ENCODE data around the gene SUSD1. TPM values are rescaled to one million over a fixed set of nuclear protein-coding genes. Genes with fewer than 3 reads are reported as not detected.

SUSD1 gene
- total RNA-seq, 1 donor from 2014 or later: 19.9 TPM

- Mint-ChIP-seq H3K36me3 (ENCODE audit: unreplicated experiment) (no peaks in the 10 kb centered on the region), H3K9me3 (ENCODE audit: unreplicated experiment) (no peaks in the 10 kb centered on the region), H3K27me3 (ENCODE audit: unreplicated experiment) (no peaks in the 10 kb centered on the region), H3K4me3 (ENCODE audit: unreplicated experiment) (no peak overlapping the region), H3K27ac (ENCODE audit: unreplicated experiment) (no peak overlapping the region), H3K4me1 (ENCODE audit: low read depth, unreplicated experiment) (no peaks in the 10 kb centered on the region)
- no peak for DNase-seq
- TF ChIP-seq, protein P1, sequence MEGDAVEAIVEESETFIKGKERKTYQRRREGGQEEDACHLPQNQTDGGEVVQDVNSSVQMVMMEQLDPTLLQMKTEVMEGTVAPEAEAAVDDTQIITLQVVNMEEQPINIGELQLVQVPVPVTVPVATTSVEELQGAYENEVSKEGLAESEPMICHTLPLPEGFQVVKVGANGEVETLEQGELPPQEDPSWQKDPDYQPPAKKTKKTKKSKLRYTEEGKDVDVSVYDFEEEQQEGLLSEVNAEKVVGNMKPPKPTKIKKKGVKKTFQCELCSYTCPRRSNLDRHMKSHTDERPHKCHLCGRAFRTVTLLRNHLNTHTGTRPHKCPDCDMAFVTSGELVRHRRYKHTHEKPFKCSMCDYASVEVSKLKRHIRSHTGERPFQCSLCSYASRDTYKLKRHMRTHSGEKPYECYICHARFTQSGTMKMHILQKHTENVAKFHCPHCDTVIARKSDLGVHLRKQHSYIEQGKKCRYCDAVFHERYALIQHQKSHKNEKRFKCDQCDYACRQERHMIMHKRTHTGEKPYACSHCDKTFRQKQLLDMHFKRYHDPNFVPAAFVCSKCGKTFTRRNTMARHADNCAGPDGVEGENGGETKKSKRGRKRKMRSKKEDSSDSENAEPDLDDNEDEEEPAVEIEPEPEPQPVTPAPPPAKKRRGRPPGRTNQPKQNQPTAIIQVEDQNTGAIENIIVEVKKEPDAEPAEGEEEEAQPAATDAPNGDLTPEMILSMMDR (IDR thresholded peaks at IDR 0.05; ENCODE audit: partially characterized antibody, unreplicated experiment): no peak
Observed at GRCh38 chr9:112110094-112110776, 64.9 kb downstream of the SUSD1 start.

GRCh38 chr9:112104901-112105300 lies 70.2 kb downstream of the SUSD1 start:
- DNase-seq: no peak
- TF ChIP-seq, protein P1 (IDR thresholded peaks at IDR 0.05; ENCODE audit: partially characterized antibody, unreplicated experiment): no peak
- peaks cover 3% of the 10 kb centered on the region for H3K4me1 Mint-ChIP-seq (ENCODE audit: low read depth, unreplicated experiment)
- no peaks in the 10 kb centered on the region for H3K27me3 Mint-ChIP-seq (ENCODE audit: unreplicated experiment)
- no peaks in the 10 kb centered on the region for H3K36me3 Mint-ChIP-seq (ENCODE audit: unreplicated experiment)
- no peaks in the 10 kb centered on the region for H3K9me3 Mint-ChIP-seq (ENCODE audit: unreplicated experiment)
- H3K27ac Mint-ChIP-seq (ENCODE audit: unreplicated experiment): no peak overlapping the region
- no peak overlapping the region for H3K4me3 Mint-ChIP-seq (ENCODE audit: unreplicated experiment)

GRCh38 chr9:112104401-112104800 lies 70.7 kb downstream of the SUSD1 start:
- H3K9me3 Mint-ChIP-seq (ENCODE audit: unreplicated experiment): no peaks in the 10 kb centered on the region
- TF ChIP-seq, protein P1 (IDR thresholded peaks at IDR 0.05; ENCODE audit: partially characterized antibody, unreplicated experiment): no peak
- H3K4me3 Mint-ChIP-seq (ENCODE audit: unreplicated experiment): no peak overlapping the region
- H3K27ac Mint-ChIP-seq (ENCODE audit: unreplicated experiment): no peak overlapping the region
- no peak for DNase-seq
- peaks cover 3% of the 10 kb centered on the region for H3K4me1 Mint-ChIP-seq (ENCODE audit: low read depth, unreplicated experiment)
- no peaks in the 10 kb centered on the region for H3K27me3 Mint-ChIP-seq (ENCODE audit: unreplicated experiment)
- H3K36me3 Mint-ChIP-seq (ENCODE audit: unreplicated experiment): no peaks in the 10 kb centered on the region

DNA sequence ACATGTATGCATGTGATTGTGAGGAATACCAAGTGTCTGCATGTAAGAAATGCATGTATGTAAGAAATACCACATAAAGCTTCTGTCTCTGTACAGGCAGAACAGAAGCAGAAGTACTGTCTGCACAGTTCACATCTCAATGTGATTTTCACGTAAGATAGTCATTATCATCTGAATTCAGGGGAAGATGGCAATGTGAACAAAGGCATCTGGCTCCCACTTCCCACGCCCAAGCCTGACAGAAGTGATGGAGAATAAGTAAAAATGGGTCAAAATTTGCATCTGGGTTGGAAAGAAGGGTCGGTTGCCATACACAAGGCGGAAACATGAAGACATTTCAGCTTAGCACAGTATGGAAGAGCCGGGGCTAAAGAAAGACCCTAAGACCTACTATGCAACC lies 71.7 kb downstream of the SUSD1 start:
- TF ChIP-seq, protein P1 (IDR thresholded peaks at IDR 0.05; ENCODE audit: partially characterized antibody, unreplicated experiment): no peak
- H3K4me1 Mint-ChIP-seq (ENCODE audit: low read depth, unreplicated experiment): peaks cover 3% of the 10 kb centered on the region
- no peak for DNase-seq
- no peaks in the 10 kb centered on the region for H3K9me3 Mint-ChIP-seq (ENCODE audit: unreplicated experiment)
- H3K27ac Mint-ChIP-seq (ENCODE audit: unreplicated experiment): no peak overlapping the region
- H3K36me3 Mint-ChIP-seq (ENCODE audit: unreplicated experiment): no peaks in the 10 kb centered on the region
- H3K27me3 Mint-ChIP-seq (ENCODE audit: unreplicated experiment): no peaks in the 10 kb centered on the region
- H3K4me3 Mint-ChIP-seq (ENCODE audit: unreplicated experiment): no peak overlapping the region
